ENCODE data around the gene SORCS2. TPM values are rescaled to one million over a fixed set of nuclear protein-coding genes. Genes with fewer than 3 reads are reported as not detected.

SORCS2 gene
- total and polyA plus RNA-seq, 2 of the 4 experiments (the other 2 are of a cell fraction): 0.36 to 0.62 TPM

DNA sequence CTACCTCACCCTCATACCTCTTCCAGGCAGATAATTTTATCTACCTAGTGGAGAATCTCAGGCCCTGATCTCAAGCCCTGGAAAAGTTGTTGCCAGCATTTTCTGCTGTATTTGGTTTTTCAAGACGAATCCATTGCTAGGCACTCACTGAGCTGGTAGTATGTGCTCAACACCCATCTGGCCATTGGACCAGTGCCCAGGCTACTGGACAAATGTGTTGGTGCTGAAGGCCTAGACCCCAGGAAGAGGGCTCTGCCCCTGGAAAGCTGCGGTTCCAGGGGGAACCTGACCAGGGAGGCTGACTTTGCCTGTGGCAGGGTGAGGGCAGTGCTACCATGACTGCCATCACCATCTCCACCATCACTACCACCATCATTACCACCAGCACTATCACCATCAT, 170.0 kb downstream of the SORCS2 start:
- Histone ChIP-seq H3K9me3 (ENCODE audit: control insufficient read depth, insufficient read depth, low read length) (no peaks in the 10 kb centered on the region), H2AK5ac (ENCODE audit: low read depth, low read length) (no peak overlapping the region), H3K14ac (replicated peaks; ENCODE audit: low read depth, low read length) (no peak overlapping the region), H3K18ac (ENCODE audit: low read depth, low read length) (no peak overlapping the region), H3K9ac (ENCODE audit: low read depth, low read length) (no peak overlapping the region), H3K79me1 (ENCODE audit: low read depth in 1 of 2, low read length in 2 of 2) (no peaks in the 10 kb centered on the region), H4K91ac (ENCODE audit: insufficient read depth, low read depth, low read length) (no peak overlapping the region), H2AK9ac (replicated peaks; ENCODE audit: low read depth, low read length, poor library complexity) (no peak overlapping the region), H3K27ac (ENCODE audit: insufficient read depth, low read length) (no peak overlapping the region), H4K5ac (ENCODE audit: low read depth, low read length) (no peak overlapping the region), H2BK120ac (ENCODE audit: low read depth, low read length) (no peak overlapping the region), H3K56ac (ENCODE audit: extremely low read depth, insufficient read depth, low read length) (no peak overlapping the region), H3K4ac (ENCODE audit: low read depth, low read length) (no peak overlapping the region), H3K9me1 (ENCODE audit: insufficient read depth, low read length) (no peaks in the 10 kb centered on the region), H2BK15ac (ENCODE audit: low read depth, low read length) (no peak overlapping the region), H3K36me3 (ENCODE audit: control insufficient read depth, insufficient read depth, low read length) (no peaks in the 10 kb centered on the region), H3K23ac (ENCODE audit: low read depth, low read length) (no peak overlapping the region), H3K4me2 (ENCODE audit: low read depth, low read length) (no peak overlapping the region), H4K8ac (ENCODE audit: low read depth in 2 of 2, low read length in 2 of 2) (no peak overlapping the region), H3K27me3 (ENCODE audit: control insufficient read depth, insufficient read depth, low read length) (peaks cover 42% of the 10 kb centered on the region), H3K4me1 (ENCODE audit: control insufficient read depth, insufficient read depth, low read length) (0 out of 2 replicates have a peak, but pooled peaks cover 2% of the 10 kb centered on the region), H3K4me3 (ENCODE audit: insufficient read depth, low read depth, low read length) (no peak overlapping the region), H4K20me1 (ENCODE audit: insufficient read depth, low read length) (no peaks in the 10 kb centered on the region; the same call in 1 of the 2 replicates), H2BK20ac (ENCODE audit: low read depth, low read length) (no peak overlapping the region), H2BK5ac (ENCODE audit: low read depth, low read length, poor library complexity, severe bottlenecking) (no peak overlapping the region), H2AFZ (replicated peaks; ENCODE audit: low read length, poor library complexity) (no peak overlapping the region)
- POLR2A ChIA-PET (ENCODE audit: unreplicated experiment): no interaction called here
- CTCF ChIA-PET: no interaction called here
- BruUV-seq (replicated peaks): no TSS peak
- in situ Hi-C loops (cut with MboI; ENCODE audit: low sequenced_read_pairs) (no loop called here), intact Hi-C loops (cut with micrococcal nuclease) (no loop called here), dilution Hi-C loops (cut with HindIII; ENCODE audit: low sequenced_read_pairs, unreplicated experiment) (no loop called here)
- ATAC-seq (ENCODE audit: low read depth): no peak
- no peak for DNase-seq
- TF ChIP-seq BHLHE40 (IDR thresholded peaks at IDR 0.05; ENCODE audit: low read depth, low read length) (no peak), CEBPB (IDR thresholded peaks at IDR 0.05; ENCODE audit: low read depth, low read length) (no peak), RFX5 (IDR thresholded peaks at IDR 0.05; ENCODE audit: low read depth, low read length) (no peak), CHD1 (IDR thresholded peaks at IDR 0.05; ENCODE audit: low read depth, low read length) (no peak), POLR2A (IDR thresholded peaks at IDR 0.05; ENCODE audit: low read depth, low read length) (no peak), FOS (IDR thresholded peaks at IDR 0.05; ENCODE audit: low read depth, low read length) (no peak), NFE2L2 (IDR thresholded peaks at IDR 0.05; ENCODE audit: low read depth, low read length) (no peak), MAZ (IDR thresholded peaks at IDR 0.05; ENCODE audit: borderline replicate concordance, low read depth, low read length) (no peak)
- TF ChIP-seq, protein P1, sequence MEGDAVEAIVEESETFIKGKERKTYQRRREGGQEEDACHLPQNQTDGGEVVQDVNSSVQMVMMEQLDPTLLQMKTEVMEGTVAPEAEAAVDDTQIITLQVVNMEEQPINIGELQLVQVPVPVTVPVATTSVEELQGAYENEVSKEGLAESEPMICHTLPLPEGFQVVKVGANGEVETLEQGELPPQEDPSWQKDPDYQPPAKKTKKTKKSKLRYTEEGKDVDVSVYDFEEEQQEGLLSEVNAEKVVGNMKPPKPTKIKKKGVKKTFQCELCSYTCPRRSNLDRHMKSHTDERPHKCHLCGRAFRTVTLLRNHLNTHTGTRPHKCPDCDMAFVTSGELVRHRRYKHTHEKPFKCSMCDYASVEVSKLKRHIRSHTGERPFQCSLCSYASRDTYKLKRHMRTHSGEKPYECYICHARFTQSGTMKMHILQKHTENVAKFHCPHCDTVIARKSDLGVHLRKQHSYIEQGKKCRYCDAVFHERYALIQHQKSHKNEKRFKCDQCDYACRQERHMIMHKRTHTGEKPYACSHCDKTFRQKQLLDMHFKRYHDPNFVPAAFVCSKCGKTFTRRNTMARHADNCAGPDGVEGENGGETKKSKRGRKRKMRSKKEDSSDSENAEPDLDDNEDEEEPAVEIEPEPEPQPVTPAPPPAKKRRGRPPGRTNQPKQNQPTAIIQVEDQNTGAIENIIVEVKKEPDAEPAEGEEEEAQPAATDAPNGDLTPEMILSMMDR (conservative IDR thresholded peaks at IDR 0.05; ENCODE audit: low read depth, low read length): no peak
- TF ChIP-seq, protein P2, sequence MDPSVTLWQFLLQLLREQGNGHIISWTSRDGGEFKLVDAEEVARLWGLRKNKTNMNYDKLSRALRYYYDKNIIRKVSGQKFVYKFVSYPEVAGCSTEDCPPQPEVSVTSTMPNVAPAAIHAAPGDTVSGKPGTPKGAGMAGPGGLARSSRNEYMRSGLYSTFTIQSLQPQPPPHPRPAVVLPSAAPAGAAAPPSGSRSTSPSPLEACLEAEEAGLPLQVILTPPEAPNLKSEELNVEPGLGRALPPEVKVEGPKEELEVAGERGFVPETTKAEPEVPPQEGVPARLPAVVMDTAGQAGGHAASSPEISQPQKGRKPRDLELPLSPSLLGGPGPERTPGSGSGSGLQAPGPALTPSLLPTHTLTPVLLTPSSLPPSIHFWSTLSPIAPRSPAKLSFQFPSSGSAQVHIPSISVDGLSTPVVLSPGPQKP (IDR thresholded peaks at IDR 0.05; ENCODE audit: borderline replicate concordance, low read depth, low read length): no peak
- TF ChIP-seq, protein P3, sequence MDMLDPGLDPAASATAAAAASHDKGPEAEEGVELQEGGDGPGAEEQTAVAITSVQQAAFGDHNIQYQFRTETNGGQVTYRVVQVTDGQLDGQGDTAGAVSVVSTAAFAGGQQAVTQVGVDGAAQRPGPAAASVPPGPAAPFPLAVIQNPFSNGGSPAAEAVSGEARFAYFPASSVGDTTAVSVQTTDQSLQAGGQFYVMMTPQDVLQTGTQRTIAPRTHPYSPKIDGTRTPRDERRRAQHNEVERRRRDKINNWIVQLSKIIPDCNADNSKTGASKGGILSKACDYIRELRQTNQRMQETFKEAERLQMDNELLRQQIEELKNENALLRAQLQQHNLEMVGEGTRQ (IDR thresholded peaks at IDR 0.05; ENCODE audit: low read depth, low read length): no peak
- 33% methylated on average over 1 of the region's 2 CpGs; no CpG with 5 or more reads in 1 of the 2 experiments for WGBS, 2 experiments (ENCODE audit: extremely low coverage in 2 of 2, insufficient read length in 1 of 2)
